ENCODE measurements around the gene MYO1E.
"Not testable (repeated sequence)": the region's sequence is repeated elsewhere in the genome, so short reads cannot be mapped to it uniquely, and the experiment has no call there.

MYO1E gene

GRCh38 chr15:59372352-59373211, at the start of gene MYO1E:
MYO1E (minus strand) TSS chr15:59372871; CDS start chr15:59372500, 371 bp downstream.
- DNase-seq (ENCODE audit: low read depth) = peak; percentile 98

- DNase-seq (ENCODE audit: low read depth) = no peak
These were observed 48.4 kb upstream of the MYO1E start for GRCh38 chr15:59420986-59421618.

DNA sequence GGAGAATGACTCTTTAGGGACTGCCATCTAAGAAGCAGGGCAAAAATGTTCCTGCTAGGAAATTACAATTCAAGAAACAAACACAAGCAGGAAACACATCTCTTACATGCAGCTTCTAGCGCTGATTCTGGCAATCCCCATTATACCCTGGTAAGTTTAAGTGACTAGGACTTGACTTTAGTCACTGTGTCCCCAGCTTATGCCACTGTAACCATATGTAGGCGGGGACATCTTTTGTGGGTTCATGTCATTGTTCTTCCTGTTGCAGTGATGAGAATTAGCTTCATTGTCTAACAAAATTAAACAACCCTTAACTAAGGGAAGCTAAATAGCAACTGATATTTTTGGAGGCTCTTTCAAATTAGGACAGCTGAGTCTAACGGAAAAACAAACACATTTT, 47.4 kb upstream of the MYO1E start:
- no peak for DNase-seq (ENCODE audit: low read depth)

- no peak for DNase-seq (ENCODE audit: low read depth)
These were observed 46.5 kb upstream of the MYO1E start for GRCh38 chr15:59419170-59419569.

GRCh38 chr15:59416816-59417215, 44.1 kb upstream of the MYO1E start:
- DNase-seq (ENCODE audit: low read depth) = no peak

DNA sequence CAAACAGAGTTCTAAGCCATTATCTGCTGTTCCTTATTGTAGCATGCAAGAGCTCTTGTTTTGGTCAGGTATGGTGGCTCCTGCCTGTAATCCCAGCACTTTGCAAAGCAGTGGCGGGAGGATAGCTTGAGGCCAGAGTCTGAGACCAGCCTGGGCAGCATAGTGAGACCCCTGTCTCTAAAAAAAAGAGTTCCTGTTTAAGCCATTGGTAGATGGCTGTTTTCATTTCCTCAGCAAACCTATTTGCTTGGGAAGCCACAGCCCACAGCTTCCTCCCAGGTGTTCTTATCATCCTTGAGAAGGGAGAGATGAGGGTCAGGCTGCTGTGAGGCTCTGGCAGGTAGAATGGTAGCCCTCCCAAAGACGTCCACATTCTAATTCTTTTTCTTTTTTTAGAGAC, 40.9 kb upstream of the MYO1E start:
- DNase-seq (ENCODE audit: low read depth) = no peak

GRCh38 chr15:59410391-59410896, 37.8 kb upstream of the MYO1E start:
- no peak for DNase-seq (ENCODE audit: low read depth)

- DNase-seq (ENCODE audit: low read depth) = no peak
These were observed 35.3 kb upstream of the MYO1E start for GRCh38 chr15:59407946-59408345.

DNA sequence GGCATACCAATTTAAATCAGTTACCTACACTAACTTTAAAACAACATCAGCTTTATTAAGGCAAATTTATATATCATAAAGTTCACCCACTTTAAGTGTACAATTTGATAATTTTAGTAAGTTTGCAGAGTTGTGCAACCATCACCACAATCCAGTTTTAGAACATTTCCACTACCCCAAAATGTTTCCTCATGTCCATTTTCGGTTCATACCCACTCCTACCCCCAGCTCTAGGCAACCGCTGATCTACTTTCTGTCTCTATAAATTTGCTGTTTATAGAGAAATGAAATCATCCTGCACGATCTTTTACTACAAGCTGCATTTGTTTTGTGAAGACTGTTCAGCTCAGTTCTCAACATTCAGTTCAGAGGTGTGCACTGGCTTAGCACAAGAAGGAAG, 33.8 kb upstream of the MYO1E start:
- DNase-seq (ENCODE audit: low read depth) = no peak

DNA sequence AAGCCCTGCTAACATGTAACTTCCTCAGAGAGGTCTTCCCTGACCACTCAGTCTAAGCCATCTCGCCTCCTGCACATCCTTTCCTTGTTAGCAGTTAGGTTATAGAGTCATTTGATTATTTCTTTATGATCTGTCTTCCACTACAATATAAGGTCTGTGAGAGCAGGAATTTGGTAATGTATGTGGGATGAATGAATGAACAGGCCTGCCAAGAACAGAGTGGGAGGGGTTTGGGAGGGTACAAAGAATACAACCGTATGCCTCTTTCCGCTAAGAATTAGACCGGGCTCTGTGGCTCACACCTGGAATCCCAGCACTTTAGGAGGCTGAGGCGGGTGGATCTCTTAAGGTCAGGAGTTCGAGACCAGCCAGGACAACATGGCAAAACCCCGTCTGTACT, 32.4 kb upstream of the MYO1E start:
- DNase-seq (ENCODE audit: low read depth) = no peak

GRCh38 chr15:59401824-59402569, 29.3 kb upstream of the MYO1E start:
- DNase-seq (ENCODE audit: low read depth) = no peak

GRCh38 chr15:59401051-59401823, 28.6 kb upstream of the MYO1E start:
- DNase-seq (ENCODE audit: low read depth) = not testable (repeated sequence)

DNA sequence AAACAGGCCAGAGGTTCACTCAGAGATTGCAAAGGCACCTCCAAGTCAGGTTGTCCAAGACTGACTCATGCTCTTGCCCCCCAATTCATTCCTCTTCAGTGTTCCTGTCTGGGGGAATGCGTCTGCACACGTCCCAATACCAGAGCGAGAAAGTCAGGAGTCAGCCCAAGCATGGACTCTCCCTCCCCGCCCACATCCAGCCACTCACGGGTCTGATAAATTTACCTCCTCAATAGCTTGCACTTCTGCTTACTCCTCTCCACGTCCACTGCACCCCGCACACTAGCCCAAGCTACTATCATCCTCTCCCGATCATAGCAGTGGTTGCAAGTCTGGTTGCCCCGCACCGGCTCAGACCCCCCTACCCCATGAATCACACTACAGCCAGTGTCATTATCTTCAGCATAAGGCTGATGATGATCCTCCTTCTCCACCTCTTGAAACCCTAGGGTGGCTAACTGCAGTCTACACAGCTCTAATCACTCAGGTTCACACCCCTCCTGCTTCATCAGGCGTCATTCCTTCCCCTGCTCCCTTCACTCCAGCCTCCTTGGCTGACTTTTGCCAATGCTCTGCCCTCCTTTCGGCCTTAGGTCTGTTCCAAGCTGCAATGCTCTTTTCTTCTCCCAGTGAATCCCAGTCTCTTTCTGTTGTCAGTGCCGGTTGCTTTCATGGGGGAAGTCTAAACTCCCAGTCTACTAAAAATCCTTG, 27.6 kb upstream of the MYO1E start:
- no peak for DNase-seq (ENCODE audit: low read depth)

GRCh38 chr15:59399465-59400102, 26.9 kb upstream of the MYO1E start:
- DNase-seq (ENCODE audit: low read depth) = no peak

- no peak for DNase-seq (ENCODE audit: low read depth)
These were observed 25.5 kb upstream of the MYO1E start for GRCh38 chr15:59398220-59398619.

GRCh38 chr15:59396679-59397078, 24.0 kb upstream of the MYO1E start:
- no peak for DNase-seq (ENCODE audit: low read depth)

- DNase-seq (ENCODE audit: low read depth) = no peak
These were observed 23.5 kb upstream of the MYO1E start for GRCh38 chr15:59396211-59396610.

GRCh38 chr15:59394166-59394661, 21.5 kb upstream of the MYO1E start:
- DNase-seq (ENCODE audit: low read depth) = no peak

- DNase-seq (ENCODE audit: low read depth) = no peak
These were observed 19.6 kb upstream of the MYO1E start for GRCh38 chr15:59392299-59392698.

DNA sequence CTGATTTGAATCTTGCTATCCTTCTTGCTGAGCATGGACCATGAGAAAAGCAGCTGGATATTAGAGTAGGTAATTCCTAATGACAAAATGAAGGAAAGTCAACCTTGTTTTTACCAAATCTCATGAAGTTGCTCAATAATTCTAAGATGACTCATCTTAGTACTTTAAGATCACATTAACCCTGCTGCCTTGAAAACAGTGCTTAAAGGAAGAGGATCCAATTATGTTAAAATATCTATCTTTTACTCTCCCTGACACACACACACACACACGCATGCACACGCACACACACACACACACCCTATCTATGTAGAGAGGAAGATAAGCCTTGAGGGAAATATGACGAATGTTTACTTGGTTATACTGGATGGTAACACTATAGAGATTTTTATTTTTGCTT, 16.0 kb upstream of the MYO1E start:
- no peak for DNase-seq (ENCODE audit: low read depth)
